OCI-LY7 (cell line): ENCODE measurements around the gene ATXN1.

Source experiments
- CTCF ChIP-seq: fragments of 200-600 bp; sonication (generic); conservative IDR thresholded peaks from 2 replicates; pipeline ENCODE4 v1.5.1; 2014; ENCODE audit warnings: mild to moderate bottlenecking, antibody characterized with exemption, low read length, moderate library complexity, mixed read lengths
- EZH2phosphoT487 ChIP-seq: fragments of 200-600 bp; sonication (generic); IDR thresholded peaks from 2 replicates; pipeline ENCODE4 v1.6.1; 2018; ENCODE audit warnings: low read depth, borderline replicate concordance, mild to moderate bottlenecking, mixed run types, antibody characterized with exemption, low read length, moderate library complexity, mixed read lengths

GRCh38 chr6:16496991-16497801, 264.1 kb downstream of the ATXN1 start:
- TF ChIP-seq CTCF (no peak), EZH2phosphoT487 (no peak)
